Astrocyte of the spinal cord (primary cell): ENCODE measurements around the gene ANAPC5.

Experiments used
- DNase-seq: peaks from one replicate; pipeline ENCODE4 v3.0.0; 2011; ENCODE audit warnings: low read depth, low spot score
- H3K4me3 ChIP-seq: 2 replicates; pipeline ENCODE4 v1.5.1; 2011; ENCODE audit warnings: low read depth, mild to moderate bottlenecking, low read length, moderate library complexity
- CTCF ChIP-seq: IDR thresholded peaks from 2 replicates; pipeline ENCODE4 v1.5.1; 2012; ENCODE audit warnings: low read depth, mild to moderate bottlenecking, low read length, inconsistent platforms
- in situ Hi-C: cut with HindIII; loops from 2 replicates; pipeline ENCODE4 v1.10.0; 2017; ENCODE audit warnings: low sequenced_read_pairs

ANAPC5 gene

GRCh38 chr12:121297435-121297991 is 54.7 kb downstream of the ANAPC5 start:
- TF ChIP-seq CTCF, result no peak
- DNase-seq, result peak; percentile 29
- peak overlapping the region; percentile 61 for H3K4me3 ChIP-seq
- in situ Hi-C loops, result no loop called here

GRCh38 chr12:121296618-121297434 is 55.4 kb downstream of the ANAPC5 start, which contains the start of gene CAMKK2:
Gene CAMKK2 (minus strand): TSS chr12:121296709. CDS start chr12:121274526, 22,183 bp downstream.
- TF ChIP-seq CTCF, result peak; percentile 14
- DNase-seq, result peak; percentile 73
- in situ Hi-C loops, result no loop called here
- H3K4me3 ChIP-seq, result peak within 1 kb of the TSS; percentile 79

GRCh38 chr12:121295746-121296617 is 56.2 kb downstream of the ANAPC5 start:
- peak overlapping the region; percentile 79 for H3K4me3 ChIP-seq
- TF ChIP-seq CTCF, result no peak
- DNase-seq, result peak; percentile 3
- in situ Hi-C loops, result no loop called here

- no peak for DNase-seq
- in situ Hi-C loops, result no loop called here
- peak overlapping the region; percentile 79 for H3K4me3 ChIP-seq
- TF ChIP-seq CTCF, result no peak
These were observed 57.0 kb downstream of the ANAPC5 start for GRCh38 chr12:121295116-121295745.

- H3K4me3 ChIP-seq, result no peak overlapping the region
- no peak for TF ChIP-seq CTCF
- DNase-seq, result no peak
- in situ Hi-C loops, result no loop called here
These were observed 57.9 kb downstream of the ANAPC5 start for GRCh38 chr12:121294151-121294889.

- in situ Hi-C loops, result no loop called here
- no peak overlapping the region for H3K4me3 ChIP-seq
- no peak for TF ChIP-seq CTCF
- DNase-seq, result no peak
These were observed 58.6 kb downstream of the ANAPC5 start for GRCh38 chr12:121293603-121294002.
